K562 (cell line): ENCODE results near the gene TDRD9. TPM values are rescaled to one million over a fixed set of nuclear protein-coding genes. Genes with fewer than 3 reads are reported as not detected.

Experiments used
- BCL6 ChIP-seq: fragments of 250-450 bp; sonication (Bioruptor Pico); IDR thresholded peaks from 2 replicates; pipeline ENCODE4 v1.4.0; 2020
- GTF2F1 ChIP-seq: IDR thresholded peaks from 2 replicates; pipeline ENCODE4 v1.6.1; 2011; ENCODE audit warnings: low read depth, low read length, improper control_type of control experiment
- MITF ChIP-seq: IDR thresholded peaks from 2 replicates; pipeline ENCODE4 v1.6.1; 2014; ENCODE audit warnings: antibody characterized with exemption
- POLR2B ChIP-seq: fragments of 450-650 bp; IDR thresholded peaks from 2 replicates; pipeline ENCODE4 v1.6.1; 2018; ENCODE audit warnings: low read depth; ENCODE audit not compliant: partially characterized antibody
- SMAD3 ChIP-seq: fragments of 450-650 bp; formaldehyde crosslinking; conservative IDR thresholded peaks from 2 replicates; pipeline ENCODE4 v1.4.0; 2020; ENCODE audit warnings: mild to moderate bottlenecking
- TAF1 ChIP-seq: IDR thresholded peaks from 2 replicates; pipeline ENCODE4 v1.6.1; 2011; ENCODE audit warnings: mild to moderate bottlenecking, low read length, moderate library complexity; ENCODE audit not compliant: insufficient read depth, control insufficient read depth, severe bottlenecking; ENCODE audit errors: extremely low read depth
- polyA plus RNA-seq, 8 experiments: library from polyadenylated mRNA; depleted of rRNA in 4 of 8; stranded (reverse) in 5 of 8; unstranded in 3 of 8; fragments of >200 nt; fragmentation: Nextera tagmentation in 2 of 8; fragmentation: Illumina TruSeq in 1 of 8; extraction: Ambion mirVana in 2 of 8; extraction: Trizol in 1 of 8; gene quantifications; 2 replicates each; pipeline versions ENCODE4 v1.2.1 to v1.2.3, GENCODE V29; 2011 to 2014; ENCODE audit warnings: inconsistent platforms in 1 of 8, missing spikeins in 1 of 8
- total RNA-seq, 7 experiments: library from RNA; depleted of rRNA in 6 of 7; stranded (reverse); fragments of >200 nt in 6 of 7; fragmentation: Illumina TruSeq in 2 of 7; extraction: Trizol in 2 of 7; gene quantifications; 2 replicates each; pipeline versions ENCODE4 v1.2.1 to v1.2.3, GENCODE V29; 2011 to 2021; ENCODE audit warnings: low replicate concordance in 1 of 7
- TF ChIP-seq, protein P1 (sequence below): sonication (generic); formaldehyde crosslinking; IDR thresholded peaks from 2 replicates; pipeline ENCODE4 v1.4.0; 2020; ENCODE audit warnings: mild to moderate bottlenecking, missing genetic modification reagents

TDRD9 gene
- total and polyA plus RNA-seq, 9 of the 15 experiments (the other 6 are each of a cell fraction or from before 2014, with no cell fraction given), result 0.04 to 0.14 (median 0.04) TPM; not detected in 5

- TF ChIP-seq MITF (no peak), POLR2B (no peak), SMAD3 (no peak), GTF2F1 (no peak), BCL6 (CRISPR knock-in tag) (no peak), TAF1 (no peak)
- TF ChIP-seq, protein P1, sequence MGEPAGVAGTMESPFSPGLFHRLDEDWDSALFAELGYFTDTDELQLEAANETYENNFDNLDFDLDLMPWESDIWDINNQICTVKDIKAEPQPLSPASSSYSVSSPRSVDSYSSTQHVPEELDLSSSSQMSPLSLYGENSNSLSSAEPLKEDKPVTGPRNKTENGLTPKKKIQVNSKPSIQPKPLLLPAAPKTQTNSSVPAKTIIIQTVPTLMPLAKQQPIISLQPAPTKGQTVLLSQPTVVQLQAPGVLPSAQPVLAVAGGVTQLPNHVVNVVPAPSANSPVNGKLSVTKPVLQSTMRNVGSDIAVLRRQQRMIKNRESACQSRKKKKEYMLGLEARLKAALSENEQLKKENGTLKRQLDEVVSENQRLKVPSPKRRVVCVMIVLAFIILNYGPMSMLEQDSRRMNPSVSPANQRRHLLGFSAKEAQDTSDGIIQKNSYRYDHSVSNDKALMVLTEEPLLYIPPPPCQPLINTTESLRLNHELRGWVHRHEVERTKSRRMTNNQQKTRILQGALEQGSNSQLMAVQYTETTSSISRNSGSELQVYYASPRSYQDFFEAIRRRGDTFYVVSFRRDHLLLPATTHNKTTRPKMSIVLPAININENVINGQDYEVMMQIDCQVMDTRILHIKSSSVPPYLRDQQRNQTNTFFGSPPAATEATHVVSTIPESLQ (CRISPR knock-in tag), result no peak
Observed at GRCh38 chr14:104092931-104093365, 164.7 kb downstream of the TDRD9 start (continued).
